Effector CD8-positive, alpha-beta T cell (primary cell): Measurements from ENCODE around the gene OR5K1.

Source experiments
- DNase-seq: peaks from one replicate; lab custom pipeline; 2025; lab: John Stamatoyannopoulos, UW
- total RNA-seq, 4 experiments: gene quantifications; one replicate each; lab custom pipeline; 2026; lab: John Stamatoyannopoulos, UW

Gene OR5K1
- 0 reads per million in 4 experiments for total RNA-seq

DNA sequence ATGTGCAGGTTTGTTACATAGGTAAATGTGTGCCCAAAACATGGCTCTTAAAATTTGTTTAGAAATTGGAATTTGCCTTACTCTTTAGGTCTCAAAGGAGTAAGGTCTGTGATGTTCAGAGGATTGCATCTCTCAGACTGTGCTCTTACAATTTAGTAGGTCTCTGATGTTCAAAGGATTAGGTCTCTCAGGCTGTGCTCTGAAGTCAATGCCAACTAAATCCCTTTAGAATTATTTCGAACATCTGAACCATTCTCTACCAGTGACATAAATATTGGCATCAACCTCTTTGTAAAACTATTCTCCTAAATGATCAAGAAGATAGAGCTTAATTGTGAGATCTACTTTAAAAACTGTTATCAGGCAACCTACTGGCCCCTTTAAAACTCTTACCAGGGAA is at the start of gene OR5K1:
TSS of gene OR5K1 (plus strand) at position 301 of the 400 bp plus-strand sequence. CDS start 6,376 bp downstream, outside the sequence.
- DNase-seq: no peak

DNA sequence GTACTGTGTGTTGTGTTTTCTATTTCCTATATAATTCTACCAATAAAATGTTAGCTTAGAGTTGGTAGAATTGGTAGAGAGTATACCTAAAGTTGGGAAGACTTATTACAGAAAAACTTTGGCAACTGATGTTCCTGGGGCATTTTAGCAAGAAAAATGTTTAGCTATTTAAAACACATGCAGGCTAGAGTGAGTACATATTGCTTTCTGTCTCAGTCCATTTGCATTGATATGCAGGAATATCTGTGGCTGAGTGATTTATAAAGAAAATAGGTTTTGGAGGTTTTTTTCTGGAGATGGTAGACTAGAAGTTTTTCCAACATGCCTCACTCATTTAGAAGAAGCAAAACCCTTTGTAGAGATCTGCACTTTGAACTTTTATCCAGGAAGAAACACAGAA is 30.4 kb upstream of the OR5K1 start:
- DNase-seq: no peak

DNA sequence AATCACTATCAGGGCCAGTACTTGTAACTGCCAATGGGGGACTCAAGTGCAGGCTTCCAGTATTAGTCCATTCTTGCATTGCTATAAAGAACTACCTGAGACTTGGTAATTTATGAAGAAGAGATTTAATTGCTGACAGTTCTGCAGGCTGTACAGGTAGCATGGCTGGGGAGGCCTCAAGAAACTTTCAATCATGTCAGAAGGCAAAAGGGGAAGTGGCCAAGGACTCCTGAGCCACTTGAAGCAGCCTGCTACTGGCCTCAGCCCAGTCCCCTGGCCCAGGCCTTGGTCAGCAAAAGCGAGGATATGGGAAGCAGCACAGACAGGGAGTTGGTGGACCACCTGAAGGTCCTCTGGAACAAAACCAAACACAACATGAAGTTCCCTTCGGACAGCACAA is 29.2 kb upstream of the OR5K1 start:
- no peak for DNase-seq

DNA sequence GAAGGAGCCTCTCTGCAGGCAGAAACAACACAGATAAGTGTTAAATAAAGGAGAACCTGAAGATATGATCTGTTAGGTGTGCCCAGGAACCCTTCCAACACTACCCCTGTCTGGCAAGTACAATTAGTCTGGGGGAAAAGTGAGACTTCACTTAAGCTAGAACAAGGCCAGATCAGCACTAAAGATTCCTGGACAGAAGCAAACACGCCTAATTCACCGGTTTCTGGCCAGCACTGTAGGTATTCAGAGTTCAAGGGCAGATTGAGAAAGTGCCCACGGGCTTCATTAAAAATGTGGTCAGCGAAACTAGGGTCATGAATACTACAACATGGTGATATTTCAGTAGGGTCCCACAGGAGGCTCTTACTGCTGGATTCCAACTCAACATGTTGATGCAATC is 28.6 kb upstream of the OR5K1 start:
- DNase-seq: no peak

DNA sequence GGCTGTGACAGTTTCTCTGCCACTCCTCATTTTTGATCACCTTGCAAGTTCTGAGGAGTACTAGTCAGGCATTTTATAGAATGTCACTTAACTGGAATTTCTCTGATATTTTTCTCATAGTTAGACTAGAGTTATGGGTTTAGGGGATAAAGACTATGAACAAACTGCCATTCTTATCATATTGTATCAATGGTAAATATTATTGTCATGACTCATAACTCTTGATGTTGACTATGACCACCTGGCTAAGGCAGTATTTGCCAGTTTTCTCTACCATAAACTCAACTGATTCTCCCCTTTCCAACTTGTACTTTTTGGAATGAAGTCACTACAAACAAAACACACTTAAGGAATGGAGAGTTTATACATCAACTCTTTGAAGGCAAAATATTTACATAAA is 22.7 kb upstream of the OR5K1 start:
- no peak for DNase-seq

DNA sequence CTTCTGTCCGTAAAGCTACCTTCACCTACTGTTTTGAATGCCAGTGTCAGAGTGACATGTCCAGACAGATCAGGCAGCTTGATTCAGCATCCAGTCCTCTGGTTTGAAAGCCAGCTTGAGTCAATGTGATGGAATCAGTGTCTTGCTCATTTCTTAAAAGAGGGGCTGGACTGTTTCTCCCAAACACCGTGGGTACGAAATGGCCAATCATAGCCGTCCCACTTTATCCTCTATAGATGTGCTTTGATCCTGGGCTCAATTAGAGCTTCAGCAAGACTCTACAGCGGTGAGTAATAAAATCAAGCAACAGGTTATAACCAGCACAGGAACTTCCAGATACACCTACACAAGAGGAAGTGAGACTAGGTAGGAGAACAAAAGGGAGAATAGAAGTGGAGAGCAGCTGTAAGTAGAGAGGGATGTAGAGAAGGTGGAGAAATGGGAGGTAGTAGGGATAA is 17.0 kb upstream of the OR5K1 start:
- no peak for DNase-seq

DNA sequence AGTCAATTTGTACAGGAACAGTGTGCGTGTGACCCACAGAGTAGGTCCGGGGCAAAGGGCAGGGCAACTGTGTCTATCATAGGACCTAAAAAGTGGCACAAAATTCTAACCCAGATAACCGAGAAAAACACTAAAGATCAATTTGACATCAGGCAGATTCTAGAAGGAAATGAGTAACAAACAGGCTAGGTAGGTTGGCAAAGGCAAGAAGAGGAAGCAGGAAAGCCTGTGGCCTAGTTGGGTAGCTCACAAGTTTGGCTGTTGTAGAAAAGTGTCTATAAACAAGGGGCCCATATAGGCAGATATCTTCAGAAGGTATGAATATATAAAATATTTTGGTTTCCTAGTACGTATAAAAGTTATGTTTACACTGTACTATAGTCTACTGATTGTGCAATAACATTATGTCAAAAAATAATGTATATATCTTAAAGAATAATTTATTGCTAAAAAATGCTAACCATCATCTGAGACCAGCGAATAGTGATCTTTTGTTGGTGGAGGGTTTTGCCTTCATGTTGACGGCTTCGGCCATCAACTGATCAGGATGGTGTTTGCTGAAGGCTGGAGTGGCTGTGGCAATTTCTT is 13.3 kb upstream of the OR5K1 start:
- DNase-seq: no peak

DNA sequence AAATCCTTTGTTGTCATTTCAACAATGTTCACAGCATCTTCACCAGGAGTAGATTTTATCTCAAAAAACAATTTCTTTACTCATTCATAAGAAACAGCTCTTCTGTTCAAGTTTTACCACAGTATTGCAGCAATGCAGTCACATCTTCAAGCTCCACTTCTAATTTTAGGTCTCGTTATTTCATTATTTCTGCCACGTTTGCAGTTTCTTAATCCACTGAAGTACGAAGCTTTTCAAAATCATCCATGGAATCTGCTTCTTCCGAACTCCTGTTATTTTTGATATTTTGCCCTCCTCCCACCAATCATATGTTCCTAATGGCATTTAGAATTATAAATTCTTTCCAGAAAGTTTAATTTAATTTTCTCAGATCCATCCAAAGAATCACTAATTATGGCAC is 12.6 kb upstream of the OR5K1 start:
- DNase-seq: no peak

DNA sequence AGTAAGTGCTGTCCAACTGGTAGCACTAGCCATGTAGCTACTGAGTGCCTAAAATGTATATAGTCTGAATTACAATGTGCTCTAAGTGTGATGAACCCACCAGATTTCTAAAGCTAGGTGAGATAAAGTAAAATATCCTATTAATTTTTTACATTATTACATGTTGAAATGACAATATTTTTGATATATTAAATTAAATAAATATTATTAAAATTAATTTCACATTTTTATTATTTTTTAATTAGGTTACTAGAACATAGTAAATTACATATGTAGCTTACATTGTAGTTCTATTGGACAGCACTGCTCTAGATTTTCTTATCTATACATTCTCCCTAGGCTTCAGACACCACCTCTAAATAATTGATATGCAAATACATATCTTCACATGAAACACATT is 9.2 kb upstream of the OR5K1 start:
- DNase-seq: no peak

DNA sequence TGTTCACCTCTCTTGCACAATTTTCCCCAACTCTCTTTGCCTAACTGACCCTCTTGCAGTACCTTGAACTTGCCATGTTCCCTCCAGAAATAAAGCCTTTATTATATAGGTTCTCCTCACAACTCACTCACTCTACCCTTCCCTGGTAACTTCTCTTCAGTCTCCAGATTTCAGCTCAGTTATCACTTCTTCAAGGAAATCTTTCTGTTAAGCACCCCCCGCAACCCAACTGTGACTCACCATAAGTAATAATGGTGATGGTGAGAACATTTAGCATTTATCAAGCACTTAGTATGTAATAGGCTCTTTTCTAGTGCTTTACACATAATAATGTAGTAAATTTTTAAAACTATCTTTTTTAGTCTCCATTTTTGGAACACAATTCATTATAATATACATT is 8.1 kb upstream of the OR5K1 start:
- no peak for DNase-seq

DNA sequence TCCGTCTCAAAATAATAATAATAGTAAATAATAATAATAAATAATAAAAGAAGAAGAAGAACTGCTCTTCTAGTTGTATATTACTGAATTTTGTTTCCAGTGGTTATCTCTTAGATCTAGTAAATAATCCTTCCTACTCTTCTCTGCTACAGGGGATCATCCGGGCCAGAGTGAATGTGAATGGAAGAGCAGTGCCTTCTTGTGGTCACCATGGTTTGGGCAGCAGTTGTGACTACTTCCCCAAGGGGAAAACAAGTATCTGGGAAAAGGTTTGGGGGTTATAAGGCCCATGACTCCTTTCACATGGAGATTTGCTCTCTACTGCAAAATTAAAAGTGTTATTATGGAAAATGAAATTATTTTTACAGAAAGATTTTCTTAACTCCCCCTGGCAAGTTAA is 5.5 kb upstream of the OR5K1 start:
- DNase-seq: no peak

DNA sequence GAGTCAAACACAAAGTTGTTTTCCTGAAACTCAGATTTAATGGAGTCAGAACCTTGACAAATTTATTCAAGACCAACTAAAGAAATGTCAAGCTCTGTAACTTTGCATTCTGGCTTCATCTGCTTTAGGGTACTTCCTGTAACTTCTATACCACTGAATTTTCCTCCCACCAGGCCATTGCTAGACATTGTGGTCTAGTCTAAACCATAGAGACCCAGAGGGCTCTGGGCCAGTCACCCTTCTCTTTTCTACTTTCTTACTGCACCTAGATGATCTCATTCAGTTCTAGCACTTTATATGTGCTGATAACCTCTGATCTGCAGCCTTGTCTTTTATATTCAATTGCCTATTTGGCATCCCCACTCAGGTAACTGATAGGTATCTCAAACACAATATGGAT is 2.8 kb upstream of the OR5K1 start:
- no peak for DNase-seq

DNA sequence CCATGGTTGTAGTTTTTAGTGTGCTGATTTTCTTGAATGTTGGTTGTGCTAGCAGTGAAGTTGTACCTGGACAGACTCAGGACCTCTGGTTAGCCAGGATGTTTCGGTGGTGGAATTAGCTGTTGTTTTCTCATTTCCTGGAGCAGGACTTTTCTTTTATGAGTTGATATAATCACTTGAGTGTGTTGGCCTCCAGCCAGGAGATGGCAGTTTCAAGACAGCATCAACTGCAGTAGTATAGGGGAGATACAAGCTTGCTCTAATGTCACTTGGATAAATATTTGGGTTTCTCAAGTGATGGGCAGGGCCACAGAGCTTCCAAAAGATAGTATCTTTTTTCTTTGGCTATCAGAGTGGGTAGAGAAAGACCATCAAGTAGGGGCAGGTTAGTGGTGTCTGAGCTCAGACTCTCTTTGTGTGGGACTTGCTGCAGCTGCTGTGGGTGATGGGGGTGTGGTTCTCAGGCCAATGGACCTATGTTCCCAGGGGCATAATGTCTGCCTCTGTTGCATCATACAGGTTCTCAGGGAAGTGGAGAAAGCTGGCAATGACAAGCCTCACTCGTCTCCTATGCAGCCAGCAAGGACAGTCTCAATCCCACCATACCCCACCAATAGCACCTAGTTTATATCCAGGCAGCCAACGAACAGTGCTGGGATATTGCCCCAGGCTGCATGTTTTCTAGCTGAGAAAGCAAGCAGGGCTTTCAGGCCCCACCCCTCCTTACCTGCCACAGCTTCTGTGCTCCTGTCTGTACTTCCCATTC is 19.9 kb downstream of the OR5K1 start:
- DNase-seq: no peak

DNA sequence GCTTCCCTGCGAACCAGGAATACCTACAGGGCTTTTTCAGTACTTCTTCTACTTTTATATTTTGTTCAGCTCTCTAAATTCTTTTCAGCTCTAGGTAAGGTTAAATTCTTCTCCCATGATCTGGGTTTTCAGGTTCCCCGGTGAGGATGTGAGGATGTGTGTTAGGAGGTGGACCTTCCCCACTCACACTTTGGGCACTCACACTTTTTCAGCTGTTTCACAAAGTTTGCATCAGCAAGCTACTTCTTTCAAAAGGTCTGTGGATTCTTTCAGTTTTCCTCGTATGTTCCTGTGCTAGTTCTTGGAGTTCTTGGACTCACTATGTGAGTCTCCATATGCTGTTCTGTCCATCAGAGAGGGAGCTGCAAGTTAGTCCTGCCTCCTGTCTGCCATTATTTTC is 20.6 kb downstream of the OR5K1 start:
- no peak for DNase-seq

DNA sequence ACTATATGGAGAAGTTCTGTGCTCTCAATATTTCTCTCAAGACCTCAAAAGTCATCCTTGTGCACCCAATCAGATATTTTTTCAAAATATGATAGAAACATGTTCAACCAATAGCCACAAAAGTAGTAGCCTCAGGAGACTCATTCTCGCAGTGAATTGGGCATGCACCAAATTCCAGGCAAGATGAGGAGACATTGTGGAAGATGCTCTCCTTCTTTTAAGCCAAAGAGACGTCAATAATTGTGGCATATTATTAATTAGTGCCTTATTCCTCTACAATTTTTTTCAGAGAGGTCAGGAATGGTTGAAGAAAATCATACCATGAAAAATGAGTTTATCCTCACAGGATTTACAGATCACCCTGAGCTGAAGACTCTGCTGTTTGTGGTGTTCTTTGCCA is 34.4 kb downstream of the OR5K1 start, which contains the start of gene OR5K2:
TSS of gene OR5K2 (plus strand) at position 301 of the 400 bp plus-strand sequence. CDS start at position 301, 0 bp downstream.
- DNase-seq: no peak

DNA sequence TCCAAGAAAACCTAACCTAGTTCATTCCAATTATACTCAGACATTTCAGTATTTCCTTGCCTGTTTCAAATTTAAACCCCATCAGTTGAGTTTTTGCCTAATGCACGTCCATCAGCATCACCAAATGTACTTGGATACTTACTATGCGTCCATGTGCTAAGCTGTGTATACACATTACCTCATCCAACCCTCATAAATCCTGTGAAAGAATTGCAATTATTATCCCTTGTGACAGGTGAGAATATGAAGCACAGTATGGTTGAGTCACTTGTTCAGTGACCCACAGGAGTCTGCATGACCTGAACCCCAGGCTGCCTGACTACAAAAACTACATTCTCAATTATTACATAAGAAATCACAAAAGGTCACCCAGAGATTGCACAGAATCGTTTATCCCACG is 37.0 kb downstream of the OR5K1 start:
- no peak for DNase-seq

DNA sequence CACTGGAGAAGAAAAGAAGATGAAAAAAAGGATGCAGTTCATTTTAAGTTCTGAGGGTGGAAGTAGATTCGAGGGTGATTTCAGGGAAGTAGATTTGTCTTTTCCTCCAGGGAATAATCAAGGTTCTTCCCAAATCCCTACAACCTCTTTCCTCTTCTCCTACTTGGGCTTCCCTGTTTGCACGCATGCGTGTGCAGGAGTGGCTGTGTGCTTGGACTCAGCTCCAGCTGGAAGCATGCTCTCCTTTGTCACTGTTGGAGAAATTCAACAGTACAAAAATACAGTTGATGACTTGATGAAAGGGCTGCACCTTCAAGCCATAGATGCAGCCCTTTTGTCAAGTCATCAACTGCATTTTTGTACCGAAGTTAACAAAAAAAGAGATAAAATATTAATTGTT is 38.3 kb downstream of the OR5K1 start:
- no peak for DNase-seq

DNA sequence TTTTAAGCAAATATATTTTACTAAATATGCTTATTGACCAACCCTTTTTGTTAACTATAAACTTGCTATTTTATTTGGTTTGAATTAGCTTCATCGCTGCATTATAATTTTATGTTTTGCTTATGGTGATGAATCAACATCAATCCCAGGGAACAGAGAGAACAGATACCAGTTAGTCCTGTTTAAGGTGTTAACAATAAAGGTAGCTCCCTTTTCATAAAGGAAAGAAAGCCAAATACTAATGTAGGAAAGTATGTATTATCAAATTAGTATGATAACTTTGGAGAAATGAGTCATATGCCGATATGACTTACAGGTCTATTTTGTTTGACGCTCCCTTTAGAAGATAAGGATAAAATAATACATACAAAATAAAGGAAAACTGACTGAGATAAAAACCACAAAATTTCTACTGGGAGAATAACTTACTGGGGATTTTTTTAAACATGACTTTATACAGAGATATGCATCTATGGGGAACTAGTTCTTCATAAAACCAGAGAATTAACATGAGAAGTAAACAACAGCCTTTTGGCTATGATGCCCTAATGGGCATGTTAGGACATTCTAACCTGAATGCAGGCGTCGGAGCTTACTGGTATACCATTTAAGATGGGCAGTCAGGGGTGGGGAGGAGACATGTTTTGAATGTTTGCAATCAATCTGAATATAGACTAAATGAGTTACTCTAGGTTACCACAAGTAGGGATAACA is 39.0 kb downstream of the OR5K1 start:
- no peak for DNase-seq

DNA sequence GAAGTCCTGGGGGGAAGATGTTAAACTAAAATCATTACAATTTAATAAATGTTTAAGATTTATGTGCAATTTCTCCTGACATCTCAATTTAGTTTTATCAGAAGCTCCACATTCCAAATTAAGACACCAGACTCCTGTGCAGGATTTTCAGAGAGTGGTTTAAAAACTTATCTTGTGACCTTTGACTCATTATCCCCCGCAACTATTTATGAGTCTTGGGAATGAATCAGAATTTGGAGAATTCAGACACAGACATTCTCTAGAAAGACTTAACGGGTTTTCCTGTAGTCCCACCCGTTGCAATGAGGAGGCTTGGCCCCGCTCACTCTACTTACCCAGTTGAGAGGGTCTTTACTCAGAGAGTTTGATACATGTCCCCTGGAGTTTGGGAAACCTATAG is 41.5 kb downstream of the OR5K1 start:
- DNase-seq: no peak

DNA sequence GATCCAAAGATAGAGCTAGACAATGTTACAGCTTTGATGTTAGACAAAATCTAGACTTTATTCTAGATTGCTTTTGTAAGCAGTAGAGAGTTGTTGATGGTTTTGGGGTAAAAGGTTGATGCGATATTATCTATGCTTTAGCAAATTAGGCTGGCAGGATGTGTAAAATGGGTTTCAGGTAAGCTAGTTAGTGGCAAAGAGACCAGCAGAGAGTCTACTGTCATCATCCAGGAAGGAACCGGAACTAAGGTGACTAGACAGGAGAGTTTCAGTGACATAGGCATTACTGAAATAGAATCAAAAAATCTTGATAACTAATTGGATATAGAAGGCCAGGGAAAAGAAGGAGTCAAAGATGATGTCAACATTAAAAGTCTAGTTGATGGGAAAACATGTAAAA is 45.6 kb downstream of the OR5K1 start:
- DNase-seq: no peak

DNA sequence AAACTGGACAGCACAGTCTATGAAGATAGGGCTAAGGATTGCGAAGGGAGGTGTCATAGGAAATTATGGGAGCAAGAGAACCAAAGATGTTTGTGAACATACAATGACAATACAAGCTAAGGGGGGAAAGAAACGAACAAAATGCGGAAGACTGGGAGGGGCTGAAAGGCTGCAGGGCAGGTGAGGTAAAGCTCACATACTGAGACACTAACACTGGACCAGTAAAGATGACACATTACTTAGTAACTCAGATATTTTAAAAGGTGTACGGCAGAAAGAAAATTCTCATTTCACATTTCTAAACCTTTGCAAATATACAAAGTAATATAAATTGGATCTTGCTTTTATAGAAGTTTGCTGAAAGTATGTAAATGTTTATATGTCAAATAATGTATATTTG is 49.6 kb downstream of the OR5K1 start:
- DNase-seq: no peak

DNA sequence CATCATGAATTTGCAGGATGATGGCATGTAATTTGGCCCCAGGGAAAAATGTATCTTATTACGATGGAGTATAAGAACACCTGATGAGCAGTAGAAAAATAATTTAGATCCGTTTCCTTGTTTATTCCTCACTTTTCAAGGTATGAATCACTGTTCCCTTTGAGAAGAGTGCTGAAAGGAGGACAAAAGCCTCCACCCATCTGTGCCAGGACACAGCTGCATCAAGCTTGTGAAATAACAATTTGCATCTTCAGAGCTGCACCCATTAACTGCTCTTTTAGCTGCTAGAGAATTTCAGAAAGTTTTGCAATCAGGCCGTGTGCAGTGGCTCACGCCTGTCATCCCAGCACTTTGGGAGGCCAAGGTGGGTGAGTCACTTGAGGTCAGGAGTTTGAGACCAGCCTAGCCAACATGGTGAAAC is 50.1 kb downstream of the OR5K1 start:
- no peak for DNase-seq

DNA sequence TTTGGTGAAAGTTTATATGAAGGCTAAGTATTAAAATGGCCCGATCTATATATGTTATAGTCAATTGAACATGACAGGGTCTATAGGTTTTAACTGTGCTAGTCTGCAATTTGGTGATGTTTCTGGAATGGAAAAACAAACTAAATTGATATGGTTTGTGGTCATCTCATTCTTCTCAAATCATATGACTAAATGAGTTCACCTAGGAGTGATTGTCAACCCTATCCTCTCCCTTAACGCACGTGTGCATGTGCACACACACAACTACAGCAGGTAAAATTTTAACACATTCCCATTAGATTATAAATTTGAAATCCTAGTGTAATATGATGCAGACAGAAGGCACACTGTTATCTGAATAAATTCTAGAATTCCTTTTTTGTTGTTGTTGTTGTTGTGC is 50.7 kb downstream of the OR5K1 start:
- no peak for DNase-seq
